ENCODE measurements around the gene HSF5. TPM values are rescaled to one million over a fixed set of nuclear protein-coding genes. Genes with fewer than 3 reads are reported as not detected.

Gene HSF5
- total and polyA plus RNA-seq, 2 of the 13 experiments (the other 11 are each of a cell fraction or from before 2014, with no cell fraction given), result not detected

GRCh38 chr17:58414596-58414997 lies 73.6 kb downstream of the HSF5 start (continued):
- TF ChIP-seq HNF1A (IDR thresholded peaks at IDR 0.05; ENCODE audit: low read depth) (no peak), HNF1A (CRISPR knock-in tag; IDR thresholded peaks at IDR 0.05; ENCODE audit: borderline replicate concordance) (no peak), HOXD1 (CRISPR knock-in tag; IDR thresholded peaks at IDR 0.05) (no peak), NR3C1 (CRISPR knock-in tag; IDR thresholded peaks at IDR 0.05) (no peak), REPIN1 (CRISPR knock-in tag; IDR thresholded peaks at IDR 0.05; ENCODE audit: borderline replicate concordance, low read depth) (no peak), E2F2 (CRISPR knock-in tag; IDR thresholded peaks at IDR 0.05; ENCODE audit: borderline replicate concordance) (no peak), ZNF234 (CRISPR knock-in tag; conservative IDR thresholded peaks at IDR 0.05) (no peak), PLSCR1 (CRISPR knock-in tag; IDR thresholded peaks at IDR 0.05; ENCODE audit: borderline replicate concordance) (no peak), ARID2 (CRISPR knock-in tag; IDR thresholded peaks at IDR 0.05; ENCODE audit: borderline replicate concordance) (no peak), SP2 (CRISPR knock-in tag; IDR thresholded peaks at IDR 0.05) (no peak), ZNF24 (IDR thresholded peaks at IDR 0.05) (no peak), TFE3 (CRISPR knock-in tag; IDR thresholded peaks at IDR 0.05) (no peak), ELF4 (CRISPR knock-in tag; IDR thresholded peaks at IDR 0.05; ENCODE audit: borderline replicate concordance) (no peak), ZNF503 (CRISPR knock-in tag; IDR thresholded peaks at IDR 0.05) (no peak), PRPF4 (IDR thresholded peaks at IDR 0.05; ENCODE audit: low read depth, low read length, poor library complexity, severe bottlenecking) (no peak), FOXO4 (CRISPR knock-in tag; conservative IDR thresholded peaks at IDR 0.05) (no peak), DRAP1 (CRISPR knock-in tag; IDR thresholded peaks at IDR 0.05) (no peak), TMF1 (CRISPR knock-in tag; IDR thresholded peaks at IDR 0.05; ENCODE audit: low read depth) (no peak)

Data from HepG2 (cell line).